GM12878 (cell line): ENCODE measurements around the gene NOX1. TPM values are rescaled to one million over a fixed set of nuclear protein-coding genes. Genes with fewer than 3 reads are reported as not detected.

Experiments used
- ATF7 ChIP-seq: fragments of 450-650 bp; IDR thresholded peaks from 2 replicates; pipeline ENCODE4 v1.6.1; 2016; ENCODE audit warnings: low read depth, mild to moderate bottlenecking
- BHLHE40 ChIP-seq, 2 experiments: fragments of 450-650 bp in 1 of 2; IDR thresholded peaks; 2 replicates each; pipeline ENCODE4 v1.6.1; 2011 to 2017; ENCODE audit warnings: low read depth in 2 of 2, borderline replicate concordance in 1 of 2, improper control_type of control experiment in 1 of 2, low read length in 1 of 2, mild to moderate bottlenecking in 1 of 2
- DPF2 ChIP-seq: fragments of 450-650 bp; IDR thresholded peaks from 2 replicates; pipeline ENCODE4 v1.6.1; 2017; ENCODE audit warnings: mild to moderate bottlenecking
- EED ChIP-seq: sonication (generic); IDR thresholded peaks from 2 replicates; pipeline ENCODE4 v1.6.1; 2016; ENCODE audit warnings: antibody characterized with exemption, low read depth
- FOXM1 ChIP-seq: IDR thresholded peaks from 2 replicates; pipeline ENCODE4 v1.6.1; 2012; ENCODE audit warnings: low read depth, mild to moderate bottlenecking, inconsistent platforms, low read length, moderate library complexity
- IRF3 ChIP-seq: fragments of 450-650 bp; IDR thresholded peaks from 2 replicates; pipeline ENCODE4 v1.6.1; 2014; ENCODE audit warnings: mild to moderate bottlenecking
- IRF5 ChIP-seq: fragments of 450-650 bp; IDR thresholded peaks from 2 replicates; pipeline ENCODE4 v1.6.1; 2017; ENCODE audit warnings: borderline replicate concordance
- JUNB ChIP-seq: IDR thresholded peaks from 2 replicates; pipeline ENCODE4 v1.6.1; 2016; ENCODE audit warnings: antibody characterized with exemption, mild to moderate bottlenecking
- KAT2A ChIP-seq: conservative IDR thresholded peaks from 2 replicates; pipeline ENCODE4 v1.6.1; 2011; ENCODE audit warnings: low read depth, low read length; ENCODE audit not compliant: control insufficient read depth
- MAX ChIP-seq: IDR thresholded peaks from 2 replicates; pipeline ENCODE4 v1.6.1; 2012; ENCODE audit warnings: low read depth, low read length, improper control_type of control experiment
- POLR2AphosphoS5 ChIP-seq: IDR thresholded peaks from 2 replicates; pipeline ENCODE4 v1.6.1; 2011; ENCODE audit warnings: mild to moderate bottlenecking, low read length, inconsistent platforms
- RCOR1 ChIP-seq: conservative IDR thresholded peaks from 2 replicates; pipeline ENCODE4 v1.6.1; 2012; ENCODE audit warnings: low read depth, low read length, improper control_type of control experiment
- SMAD5 ChIP-seq: IDR thresholded peaks from 2 replicates; pipeline ENCODE4 v1.6.1; 2016; ENCODE audit warnings: antibody characterized with exemption, low read depth
- SP1 ChIP-seq: IDR thresholded peaks from one replicate; pipeline ENCODE4 v1.6.1; 2011; ENCODE audit warnings: low read depth, low read length
- YBX1 ChIP-seq: fragments of 450-650 bp; IDR thresholded peaks from 2 replicates; pipeline ENCODE4 v1.6.1; 2016; ENCODE audit warnings: antibody characterized with exemption
- ZBTB33 ChIP-seq: fragments of 450-650 bp; IDR thresholded peaks from 2 replicates; pipeline ENCODE4 v1.6.1; 2017; ENCODE audit warnings: mild to moderate bottlenecking
- ZBTB4 ChIP-seq: fragments of 450-650 bp; formaldehyde crosslinking; IDR thresholded peaks from 2 replicates; pipeline ENCODE4 v1.4.0; 2022; ENCODE audit warnings: mild to moderate bottlenecking, moderate library complexity
- ZNF687 ChIP-seq: fragments of 450-650 bp; IDR thresholded peaks from 2 replicates; pipeline ENCODE4 v1.6.1; 2017; ENCODE audit warnings: mild to moderate bottlenecking, moderate library complexity
- polyA plus RNA-seq, 11 experiments: library from polyadenylated mRNA; depleted of rRNA in 4 of 11; unstranded in 6 of 11; stranded (reverse) in 5 of 11; fragments of >200 nt; fragmentation: Nextera tagmentation in 4 of 11; fragmentation: Illumina TruSeq in 1 of 11; extraction: Ambion mirVana in 4 of 11; extraction: Trizol in 1 of 11; gene quantifications; 1 replicate in 1 of 11; 2 replicates in 10 of 11; pipeline versions ENCODE4 v1.2.1 to v1.2.3, GENCODE V29; 2011 to 2016; ENCODE audit warnings: inconsistent platforms in 2 of 11, missing spikeins in 2 of 11, low read depth in 1 of 11
- total RNA-seq, 4 experiments: library from RNA; depleted of rRNA in 3 of 4; stranded (reverse); fragments of >200 nt in 3 of 4; fragmentation: Illumina TruSeq in 1 of 4; extraction: Trizol in 1 of 4; gene quantifications; 2 replicates each; pipeline versions ENCODE4 v1.2.1 to v1.2.3, GENCODE V29; 2013 to 2021

The NOX1 gene
- total and polyA plus RNA-seq, 10 of the 15 experiments (the other 5 are each of a cell fraction or from before 2014, with no cell fraction given): 0.03 to 0.09 (median 0.08) TPM; not detected in 6

- TF ChIP-seq ZBTB33 (no peak), FOXM1 (no peak), YBX1 (no peak), ATF7 (no peak), ZBTB4 (CRISPR knock-in tag) (no peak), BHLHE40 (IDR thresholded peaks at IDR 0.05; ENCODE audit: borderline replicate concordance in 1 of 2, low read depth in 2 of 2, low read length in 1 of 2) (peak; percentile 64 to 78), IRF5 (no peak), KAT2A (no peak), DPF2 (0 out of 2 replicates have a peak, but pooled peaks have one; percentile 15), MAX (no peak), EED (no peak), SMAD5 (peak; percentile 63; the same call in 1 of the 2 replicates), POLR2AphosphoS5 (peak; percentile 78), SP1 (peak; percentile 17), JUNB (no peak), ZNF687 (no peak), RCOR1 (no peak), IRF3 (no peak)
Measured at GRCh38 chrX:100819837-100820666, 54.1 kb downstream of the NOX1 start, which contains the start of gene CSTF2 (continued).
